Right lobe of liver (tissue), 6 donors: ENCODE data around the gene TCF7L2. TPM values are rescaled to one million over a fixed set of nuclear protein-coding genes. Genes with fewer than 3 reads are reported as not detected.

Source experiments
- ATAC-seq, 4 donors: fragments of 200-7000 bp; cut with Tn5 transposase; one replicate each; pipeline ENCODE4 v1.9.1; 2020; ENCODE audit warnings: mild to moderate bottlenecking in 4 of 4, moderate library complexity in 4 of 4
- DNase-seq, 3 donors: peaks; one replicate each; pipeline ENCODE4 v3.0.0-alpha.2; 2020
- H3K27ac ChIP-seq, 3 donors: fragments of 200-600 bp; one replicate each; pipeline ENCODE4 v1.8.0; 2022
- H3K27me3 ChIP-seq, 2 donors: fragments of 200-600 bp; one replicate each; pipeline ENCODE4 v1.8.0; 2022
- H3K36me3 ChIP-seq, 4 donors: fragments of 200-600 bp; sonication (generic) in 1 of 4; one replicate each; pipeline versions ENCODE4 v1.5.1 to v1.8.0; 2017 to 2022; ENCODE audit warnings: control low read depth in 1 of 4
- H3K4me1 ChIP-seq, 4 donors: fragments of 200-600 bp; sonication (generic) in 1 of 4; one replicate each; pipeline versions ENCODE4 v1.5.1 to v1.8.0; 2017 to 2022; ENCODE audit warnings: control low read depth in 1 of 4
- H3K4me3 ChIP-seq, 3 donors: fragments of 200-600 bp; one replicate each; pipeline ENCODE4 v1.8.0; 2022
- H3K9me3 ChIP-seq, 4 donors: fragments of 200-600 bp; sonication (generic) in 1 of 4; one replicate each; pipeline versions ENCODE4 v1.5.1 to v1.8.0; 2017 to 2022; ENCODE audit warnings: control low read depth in 1 of 4
- CTCF ChIP-seq, 4 donors: fragments of 200-600 bp in 3 of 4; fragments of 450-650 bp in 1 of 4; IDR thresholded peaks; one replicate each; pipeline versions ENCODE4 v1.5.1 to v1.8.0; 2016 to 2022; ENCODE audit warnings: antibody characterized with exemption in 4 of 4, mild to moderate bottlenecking in 2 of 4
- POLR2A ChIP-seq: fragments of 450-650 bp; IDR thresholded peaks from one replicate; pipeline ENCODE4 v1.6.1; 2017; ENCODE audit warnings: antibody characterized with exemption, mild to moderate bottlenecking
- WGBS: methylation state at CpG from one replicate; pipeline ENCODE4 v1.1.6; 2018; ENCODE audit warnings: low coverage, low lambda C conversion rate; ENCODE audit not compliant: insufficient coverage; ENCODE audit errors: missing lambda C conversion rate; 5-methylcytosine and 5-hydroxymethylcytosine counted together
- intact Hi-C, 2 donors: fragments of 100-400 bp; cut with DNase I; formaldehyde crosslinking; loops; one replicate each; pipeline versions ENCODE4 v1.11.2 to v1.14.1; 2022
- total RNA-seq, 6 experiments: library from RNA; depleted of rRNA in 2 of 6; stranded (reverse); fragments of >200 nt in 2 of 6; fragmentation: NEBNext Ultra II Directional in 3 of 6; extraction: Animal tissue kit (Norgen Biotek cat#: 25700) in 3 of 6; gene quantifications; one replicate each; pipeline versions ENCODE4 v1.1.0 to v1.2.4, GENCODE V29; 2016 to 2023
- donor health status: DM: no; HTN: yes; CAD: no.
- donor health status: DM: no; HTN: no; CAD: no.
- donor health status: DM: no; HTN: no; CAD: no.
- donor health status: DM: no; HTN: yes; CAD: no.
- donor health status: DM: no; HTN: yes; CAD: no.

TCF7L2 gene
- total RNA-seq, 6 experiments from 2014 or later: 9.4 to 33.2 (median 16.7) TPM

- H3K4me1 ChIP-seq: no peaks in the 10 kb centered on the region
- DNase-seq (no peak), ATAC-seq (no peak)
- TF ChIP-seq POLR2A (no peak), CTCF (IDR thresholded peaks at IDR 0.05) (no peak)
- no peak overlapping the region for H3K27ac ChIP-seq
- no peaks in the 10 kb centered on the region for H3K9me3 ChIP-seq
- no peak overlapping the region for H3K4me3 ChIP-seq
- H3K36me3 ChIP-seq: no peaks in the 10 kb centered on the region
- no peaks in the 10 kb centered on the region for H3K27me3 ChIP-seq
- intact Hi-C loops: no loop called here
- no CpG with 5 or more reads among the region's 1 CpG for WGBS
These were observed 249.4 kb downstream of the TCF7L2 start for GRCh38 chr10:113199459-113199858.

- intact Hi-C loops: no loop called here
- no peak overlapping the region for H3K27ac ChIP-seq
- no peak for ATAC-seq
- H3K4me1 ChIP-seq: no peaks in the 10 kb centered on the region
- no peak for DNase-seq
- no peaks in the 10 kb centered on the region for H3K36me3 ChIP-seq
- no peak for TF ChIP-seq POLR2A
- TF ChIP-seq CTCF (IDR thresholded peaks at IDR 0.05): no peak
- H3K27me3 ChIP-seq: no peaks in the 10 kb centered on the region
- no peak overlapping the region for H3K4me3 ChIP-seq
- H3K9me3 ChIP-seq: no peaks in the 10 kb centered on the region
- WGBS: no CpG with 5 or more reads among the region's 4 CpGs
These were observed 252.0 kb downstream of the TCF7L2 start for GRCh38 chr10:113202011-113202410.

GRCh38 chr10:113207924-113208323 is 257.9 kb downstream of the TCF7L2 start:
- 86% methylated on average over 1 of the region's 1 CpG for WGBS

GRCh38 chr10:113213035-113213434 is 263.0 kb downstream of the TCF7L2 start:
- WGBS: 86% methylated on average over 4 of the region's 4 CpGs
- no peaks in the 10 kb centered on the region for H3K27me3 ChIP-seq
- H3K4me3 ChIP-seq: no peak overlapping the region
- no peaks in the 10 kb centered on the region for H3K36me3 ChIP-seq
- H3K27ac ChIP-seq: no peak overlapping the region
- intact Hi-C loops: no loop called here
- H3K4me1 ChIP-seq: no peaks in the 10 kb centered on the region
- TF ChIP-seq POLR2A (no peak), CTCF (IDR thresholded peaks at IDR 0.05) (no peak)
- DNase-seq (no peak), ATAC-seq (no peak)
- peaks cover 0 to under 1% (median 0%) of the 10 kb centered on the region in 4 donors for H3K9me3 ChIP-seq

More at GRCh38 chr10:113207924-113208323, 257.9 kb downstream of the TCF7L2 start:
- Histone ChIP-seq H3K27me3 (no peaks in the 10 kb centered on the region), H3K4me3 (no peak overlapping the region), H3K36me3 (no peaks in the 10 kb centered on the region), H3K4me1 (no peaks in the 10 kb centered on the region), H3K9me3 (peaks cover 0 to 3% (median 0%) of the 10 kb centered on the region in 4 donors), H3K27ac (no peak overlapping the region)
- no peak for ATAC-seq
- no peak for DNase-seq
- TF ChIP-seq POLR2A (no peak), CTCF (IDR thresholded peaks at IDR 0.05) (no peak)
- intact Hi-C loops: no loop called here

GRCh38 chr10:113214331-113214730 is 264.3 kb downstream of the TCF7L2 start:
- Histone ChIP-seq H3K4me3 (no peak overlapping the region), H3K36me3 (no peaks in the 10 kb centered on the region), H3K27ac (no peak overlapping the region), H3K27me3 (no peaks in the 10 kb centered on the region), H3K9me3 (no peaks in the 10 kb centered on the region), H3K4me1 (no peaks in the 10 kb centered on the region)
- ATAC-seq (no peak), DNase-seq (no peak)
- TF ChIP-seq POLR2A (no peak), CTCF (IDR thresholded peaks at IDR 0.05) (no peak)
- 72% methylated on average over 4 of the region's 4 CpGs for WGBS
- intact Hi-C loops: no loop called here
